HG02870 (cell line): Measurements from ENCODE around the gene PPP1R37.

Experiments used
- ATAC-seq: cut with Tn5 transposase; IDR thresholded peaks from one replicate; pipeline ENCODE4 v1.9.1; 2021; ENCODE audit warnings: mild to moderate bottlenecking, moderate library complexity; ENCODE audit not compliant: unreplicated experiment

The PPP1R37 gene

DNA sequence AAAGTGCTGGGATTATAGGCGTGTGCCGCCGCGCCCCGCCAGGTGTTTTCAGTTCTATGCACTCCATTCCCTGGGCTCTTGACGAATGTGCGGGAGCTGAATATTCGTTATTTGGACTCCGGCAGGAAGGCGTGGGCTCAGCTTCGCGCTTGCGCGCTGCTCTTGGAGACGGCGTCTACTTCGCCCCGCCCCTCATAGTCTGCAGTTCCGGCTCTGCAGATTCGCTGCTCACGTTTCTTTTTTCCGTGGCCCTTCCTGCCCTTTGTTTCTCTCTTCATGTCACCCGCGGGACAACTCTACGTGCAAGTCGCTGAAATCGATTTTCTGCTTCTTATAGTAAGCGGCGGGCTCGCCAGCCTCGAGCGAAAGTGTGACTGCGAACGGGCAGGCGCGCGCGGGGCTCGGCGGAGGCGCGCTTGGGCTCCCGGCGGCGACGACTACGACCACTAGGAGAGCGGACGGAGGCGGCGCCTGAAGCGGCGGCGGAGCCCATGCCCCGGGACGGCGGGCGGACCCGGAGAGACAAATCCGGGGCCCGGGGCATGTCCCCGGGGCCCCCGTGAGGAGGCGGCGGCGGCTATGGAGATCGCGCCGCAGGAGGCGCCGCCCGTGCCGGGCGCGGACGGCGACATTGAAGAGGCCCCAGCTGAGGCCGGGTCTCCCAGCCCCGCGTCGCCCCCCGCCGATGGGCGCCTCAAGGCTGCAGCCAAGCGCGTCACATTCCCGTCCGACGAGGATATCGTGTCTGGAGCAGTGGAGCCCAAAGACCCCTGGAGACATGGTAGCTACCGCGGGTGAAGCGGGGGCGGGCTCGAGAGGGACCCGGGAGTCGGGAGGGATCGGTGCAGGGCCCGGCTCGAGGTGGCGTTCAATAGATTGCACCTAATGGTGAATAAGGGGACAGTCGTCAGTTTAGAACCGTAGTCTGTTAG is at the start of gene PPP1R37:
Gene PPP1R37 (plus strand): TSS at position 433 of the 932 bp plus-strand sequence. CDS start 147 bp downstream, at position 580.
- ATAC-seq: peak; percentile 53

DNA sequence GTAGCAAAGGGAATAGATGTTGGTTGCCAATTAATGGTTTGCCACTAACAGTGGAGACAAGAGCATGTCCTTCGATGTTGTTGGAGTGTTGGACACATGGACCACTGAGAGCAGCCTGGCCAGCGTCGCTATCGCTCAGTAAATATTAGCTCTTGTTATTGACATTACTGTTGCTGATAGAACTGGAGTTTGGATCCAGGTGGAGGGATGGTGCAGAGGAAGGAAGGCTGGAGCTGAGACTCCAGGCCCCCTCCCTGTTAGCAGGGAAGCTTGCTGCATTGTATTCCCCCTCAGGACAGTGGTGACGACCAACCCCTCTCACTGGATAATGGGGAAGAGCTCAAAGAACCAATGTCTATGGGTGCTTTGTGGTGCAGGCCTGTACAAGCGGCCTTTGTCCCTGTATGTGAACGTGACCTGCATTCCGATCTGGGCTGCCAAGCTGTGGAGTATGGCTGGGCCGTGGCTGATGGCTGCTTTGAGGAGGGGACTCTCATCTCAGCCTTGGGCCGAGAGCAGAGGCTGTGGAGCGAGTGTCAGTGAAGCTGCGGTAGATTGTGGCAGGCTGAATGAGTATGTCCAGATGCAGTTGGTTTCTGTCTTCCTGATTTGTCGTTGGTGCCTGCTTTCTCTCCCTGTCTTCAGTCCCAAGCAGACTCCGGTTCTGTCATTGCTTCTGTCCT is 47.2 kb upstream of the PPP1R37 start:
- ATAC-seq: no peak

- ATAC-seq: no peak
Measured at GRCh38 chr19:45046355-45046754, 46.6 kb upstream of the PPP1R37 start.

DNA sequence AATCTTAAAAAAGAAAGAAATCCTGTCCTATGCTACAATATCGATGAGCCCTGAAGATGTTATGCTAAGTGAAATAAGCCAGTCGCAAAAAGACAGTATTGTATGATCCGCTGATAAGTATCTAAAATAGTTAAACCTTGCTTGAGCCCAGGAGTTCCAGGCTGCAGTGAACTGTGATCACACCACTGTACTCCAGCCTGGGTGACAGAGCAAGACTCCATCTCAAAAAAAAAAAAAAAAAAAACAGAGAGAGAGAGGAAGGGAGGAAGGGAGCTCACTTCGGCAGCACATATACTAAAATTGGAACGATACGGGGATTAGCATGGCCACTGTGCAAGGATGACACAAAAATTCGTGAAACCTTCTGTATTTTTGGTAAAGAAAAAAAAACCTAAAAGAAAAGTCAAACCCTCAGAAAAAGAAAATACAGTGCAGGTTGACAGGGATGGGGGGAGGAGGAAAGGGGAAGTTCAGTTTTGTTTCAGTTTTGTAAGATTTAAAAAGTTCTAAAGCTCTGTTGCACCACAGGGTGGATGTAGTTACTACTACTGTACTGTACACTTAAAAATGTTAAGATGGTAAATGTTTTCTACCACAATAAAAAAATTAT is 45.7 kb upstream of the PPP1R37 start:
- ATAC-seq: no peak

DNA sequence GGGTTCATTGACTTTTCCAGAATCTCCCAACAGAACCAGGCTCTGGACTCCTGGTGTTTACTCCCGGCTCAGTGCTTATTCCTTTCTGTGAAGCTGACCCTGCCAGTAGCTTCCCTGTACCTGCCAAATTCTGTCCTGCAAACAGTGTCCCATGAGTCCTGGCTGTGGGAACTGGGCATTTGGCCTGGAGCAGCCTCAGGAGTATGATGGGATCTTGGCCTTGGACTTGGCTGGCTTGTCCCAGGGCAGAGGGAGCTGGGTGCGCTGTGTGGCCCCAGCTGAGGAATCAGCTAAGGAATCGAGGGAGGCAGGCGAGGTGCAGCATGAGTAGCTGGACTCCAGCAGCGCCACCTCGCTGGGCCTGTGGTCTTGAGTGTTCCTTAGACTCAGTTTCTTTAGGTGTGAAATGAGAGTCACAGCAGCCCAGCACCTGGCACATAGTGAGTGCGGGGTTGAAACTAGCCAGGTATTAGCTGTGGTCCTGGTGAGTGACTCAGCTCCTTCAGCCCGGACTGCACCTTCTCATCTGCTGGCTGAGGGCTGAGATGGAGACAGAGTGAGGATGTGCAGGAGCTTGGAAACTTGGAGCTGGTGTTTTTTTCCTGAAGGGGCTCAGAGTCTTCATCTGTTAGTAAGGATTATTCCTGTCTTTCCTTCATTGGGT is 43.8 kb upstream of the PPP1R37 start:
- no peak for ATAC-seq

- no peak for ATAC-seq
Measured at GRCh38 chr19:45050036-45050435, 42.9 kb upstream of the PPP1R37 start.

DNA sequence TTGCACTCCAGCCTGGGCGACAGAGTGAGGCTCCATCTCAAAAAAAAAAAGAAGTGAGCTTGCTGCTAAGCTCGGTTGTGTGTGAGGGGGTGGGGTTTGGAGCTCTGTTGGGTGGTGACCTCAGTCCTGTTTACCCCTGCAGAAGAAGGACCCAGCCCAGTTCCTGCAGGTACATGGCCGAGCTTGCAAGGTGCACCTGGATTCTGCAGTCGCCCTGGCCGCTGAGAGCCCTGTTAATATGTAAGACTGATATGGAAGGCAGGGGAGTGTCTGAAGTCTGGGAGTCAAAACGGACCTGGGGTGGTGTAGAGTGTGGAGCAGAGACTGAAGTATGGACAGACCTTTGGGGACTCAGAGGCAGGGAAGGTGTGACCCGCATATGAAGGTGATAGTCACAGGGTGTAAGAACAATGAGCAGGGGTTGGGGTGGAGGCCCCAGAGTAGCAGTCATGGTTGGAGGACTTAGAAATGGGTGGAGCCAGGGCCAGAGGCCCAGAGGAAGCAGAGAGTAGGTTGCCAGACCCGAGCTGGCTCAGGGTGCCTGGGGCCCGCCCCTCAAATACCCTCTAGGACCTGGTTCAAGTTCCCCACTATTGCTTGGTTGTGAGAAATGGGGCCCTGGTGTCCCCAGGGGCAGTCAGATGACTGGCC is 40.9 kb upstream of the PPP1R37 start:
- no peak for ATAC-seq

- no peak for ATAC-seq
Measured at GRCh38 chr19:45056831-45057230, 36.1 kb upstream of the PPP1R37 start.

DNA sequence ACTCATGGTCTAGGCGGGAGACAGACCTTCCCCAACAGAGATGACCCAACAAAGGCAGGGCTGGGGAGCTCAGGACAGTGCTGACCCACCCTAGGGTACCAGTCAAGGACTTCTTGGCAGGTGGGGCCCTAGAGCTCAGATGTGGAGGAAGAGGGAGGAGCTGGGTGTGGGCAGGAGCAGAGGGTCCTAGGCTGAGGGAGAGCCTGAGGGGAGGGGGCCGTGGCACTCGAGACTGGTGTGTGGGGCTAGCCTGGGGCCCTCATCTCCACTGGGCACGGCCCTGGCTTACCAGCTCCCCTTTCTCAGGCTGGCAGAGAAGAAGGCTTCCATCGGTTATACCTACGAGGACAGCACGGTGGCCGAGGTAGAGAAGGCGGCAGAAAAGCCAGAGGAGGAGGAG is 35.5 kb upstream of the PPP1R37 start:
- ATAC-seq: no peak

GRCh38 chr19:45058622-45059159 is 34.3 kb upstream of the PPP1R37 start:
- ATAC-seq: no peak

- ATAC-seq: no peak
Measured at GRCh38 chr19:45059258-45059965, 33.6 kb upstream of the PPP1R37 start.

- ATAC-seq: no peak
Measured at GRCh38 chr19:45061965-45062364, 31.0 kb upstream of the PPP1R37 start.

GRCh38 chr19:45063851-45064801 is 28.9 kb upstream of the PPP1R37 start:
- no peak for ATAC-seq

GRCh38 chr19:45066921-45067661 is 25.9 kb upstream of the PPP1R37 start:
- ATAC-seq: no peak

- no peak for ATAC-seq
Measured at GRCh38 chr19:45068041-45068440, 24.9 kb upstream of the PPP1R37 start.

DNA sequence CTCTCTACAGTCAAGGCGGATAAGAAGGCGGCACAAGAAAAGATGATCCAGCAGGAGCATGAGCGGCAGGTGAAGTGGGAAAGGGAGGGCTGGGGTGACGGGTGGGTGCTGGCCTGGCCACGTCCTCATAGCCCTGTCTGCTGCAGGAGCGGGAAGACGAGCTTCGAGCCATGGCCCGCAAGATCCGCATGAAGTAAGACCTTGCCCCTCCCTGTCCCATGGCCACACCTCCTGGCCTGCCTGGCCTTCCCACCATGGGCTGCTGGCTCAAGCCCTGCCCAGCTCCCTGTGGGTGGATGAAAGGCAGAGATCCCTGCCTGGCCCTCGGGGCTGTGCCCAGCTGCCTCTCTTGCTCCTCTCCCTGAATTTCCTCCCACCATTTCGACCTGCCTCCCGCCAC is 23.9 kb upstream of the PPP1R37 start:
- ATAC-seq: no peak

- no peak for ATAC-seq
Measured at GRCh38 chr19:45070214-45070613, 22.8 kb upstream of the PPP1R37 start.
